ENCODE data around the gene TALDO1.

- TF ChIP-seq CTCF (IDR thresholded peaks at IDR 0.05; ENCODE audit: low read depth, low read length, poor library complexity, severe bottlenecking), result no peak
- no peak for TF ChIP-seq EZH2phosphoT487 (IDR thresholded peaks at IDR 0.05; ENCODE audit: borderline replicate concordance, low read length)
Observed at GRCh38 chr11:766936-767210, 19.6 kb downstream of the TALDO1 start.

All from DOHH2 (cell line).